A549 (cell line): Measurements from ENCODE around the gene ARID1B.

Source experiments
- KDM1A ChIP-seq: fragments of 200-600 bp; sonication (generic); IDR thresholded peaks from 2 replicates; pipeline ENCODE4 v1.6.1; 2016; ENCODE audit warnings: low read depth, mild to moderate bottlenecking
- SREBF2 ChIP-seq: fragments of 450-650 bp; IDR thresholded peaks from 2 replicates; pipeline ENCODE4 v1.6.1; 2014; ENCODE audit warnings: mild to moderate bottlenecking, moderate library complexity

- no peak for TF ChIP-seq SREBF2
- no peak for TF ChIP-seq KDM1A
These were observed 6.8 kb downstream of the ARID1B start for GRCh38 chr6:156783958-156784357.
